ENCODE measurements around the gene FAM217A.
A peak's percentile ranks its signal among the peaks of the same experiment; 100 is the strongest.

Gene FAM217A

DNA sequence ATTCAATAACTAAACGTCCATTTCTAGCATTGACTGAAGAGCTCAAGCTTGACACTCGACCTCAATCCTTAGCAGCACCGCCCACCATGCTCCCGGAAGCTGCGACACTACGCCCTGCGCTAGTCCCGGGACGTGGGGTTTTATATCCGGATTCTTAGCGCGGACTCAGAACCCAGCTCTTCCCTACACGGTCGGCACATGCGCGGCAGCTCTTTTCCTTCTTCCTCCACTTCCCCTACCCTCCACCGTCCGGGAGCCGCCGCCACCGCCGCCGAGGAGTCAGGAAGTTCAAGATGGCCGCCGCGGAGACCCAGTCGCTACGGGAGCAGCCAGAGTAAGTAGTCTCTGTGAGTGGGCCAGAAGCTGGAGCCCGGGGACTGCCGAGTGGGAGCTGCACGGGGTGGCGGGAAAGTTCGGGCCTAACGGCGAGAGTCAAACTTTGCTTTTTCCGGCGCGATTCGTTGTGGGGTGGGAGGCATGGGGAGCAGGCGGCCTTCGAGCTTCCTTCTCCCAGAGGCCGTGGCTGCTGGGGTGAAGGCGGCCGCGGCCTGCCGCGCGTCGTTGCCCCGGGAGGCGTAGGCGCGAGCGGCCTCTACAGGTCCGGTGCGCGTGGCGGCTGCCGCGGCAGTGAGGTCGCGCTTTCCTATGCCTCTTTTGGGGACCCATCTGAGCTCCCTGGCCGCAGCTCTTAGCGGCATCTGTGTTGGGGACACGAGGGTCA is 57.6 kb downstream of the FAM217A start:
- DNase-seq: peak; percentile 88

DNA sequence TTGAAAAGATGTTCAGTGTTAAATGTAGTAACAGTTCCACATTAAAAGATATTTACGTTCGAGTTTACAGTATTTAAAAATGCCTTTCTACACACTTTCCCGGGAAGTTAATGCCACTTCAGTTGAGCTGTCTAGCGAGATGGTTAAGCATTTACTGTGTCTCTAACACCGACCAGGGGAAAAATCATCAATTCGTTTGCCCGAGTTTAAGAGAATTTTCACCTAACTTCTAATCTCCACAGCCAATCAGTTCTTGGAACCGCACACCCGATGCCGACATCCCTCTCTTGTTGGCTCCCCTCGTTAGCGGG is 58.2 kb downstream of the FAM217A start:
- no peak for DNase-seq

DNA sequence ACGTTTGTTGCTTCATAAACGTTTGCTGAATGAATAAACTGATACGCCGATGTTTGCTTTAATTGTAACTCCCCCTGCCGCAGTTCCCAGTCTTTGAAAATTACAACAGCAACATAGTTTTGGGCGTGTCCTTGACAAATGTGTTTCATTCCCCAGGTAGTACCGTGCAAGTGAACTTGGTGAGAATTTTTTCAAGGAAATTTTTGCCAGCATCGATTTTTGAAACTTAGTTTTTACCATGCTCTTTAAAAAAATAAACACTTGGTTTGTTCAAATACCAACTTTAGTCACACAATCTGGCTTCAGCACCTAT is 60.1 kb downstream of the FAM217A start:
- no peak for DNase-seq

Data from CD4-positive, alpha-beta T cell treated with Interleukin-15 for 1 hour (primary cell).